ENCODE data around the gene TSPO.
A peak's percentile ranks its signal among the peaks of the same experiment; 100 is the strongest.
"Not testable (repeated sequence)": the region's sequence is repeated elsewhere in the genome, so short reads cannot be mapped to it uniquely, and the experiment has no call there.

TSPO gene

DNA sequence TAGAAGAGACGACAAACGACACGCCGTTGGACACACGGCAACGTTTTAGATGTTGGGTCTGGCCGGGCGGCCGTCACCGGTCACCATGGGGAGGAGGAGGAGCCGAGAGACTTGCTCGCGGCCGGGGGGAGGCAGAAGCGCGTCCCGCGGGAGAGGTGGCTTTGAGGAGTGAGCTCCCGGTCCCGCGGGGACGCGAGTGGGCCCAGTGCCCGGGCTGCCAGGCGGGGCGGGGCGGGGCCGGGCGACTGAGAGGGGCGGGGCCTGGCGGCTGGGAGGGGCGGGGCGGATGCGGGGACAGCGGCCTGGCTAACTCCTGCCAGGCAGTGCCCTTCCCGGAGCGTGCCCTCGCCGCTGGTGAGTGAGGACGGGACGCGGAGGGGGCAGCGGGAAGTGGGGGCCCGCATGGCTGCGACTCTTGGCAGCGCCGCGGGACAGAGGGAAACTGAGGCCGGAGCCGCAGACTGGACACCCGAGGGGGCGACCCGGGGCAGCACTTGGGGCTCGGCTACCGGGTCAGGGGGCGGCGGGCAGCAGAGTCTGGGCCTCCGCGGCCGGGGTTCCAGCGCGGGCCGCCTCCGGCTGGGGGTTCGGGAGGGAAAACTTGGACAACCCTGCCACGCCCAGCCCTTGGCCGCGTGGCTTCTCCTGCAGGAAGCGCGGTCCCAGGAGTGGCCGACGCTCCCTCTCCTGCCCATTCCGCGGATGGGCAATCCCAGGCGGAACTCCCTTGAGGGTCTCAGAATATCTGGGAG, at the start of gene TSPO:
Gene TSPO, plus strand, starts transcription at position 309 of the 752 bp plus-strand sequence. CDS start 7,680 bp downstream, outside the sequence.
- no peak for DNase-seq (ENCODE audit: low read depth in 2 of 2)

DNA sequence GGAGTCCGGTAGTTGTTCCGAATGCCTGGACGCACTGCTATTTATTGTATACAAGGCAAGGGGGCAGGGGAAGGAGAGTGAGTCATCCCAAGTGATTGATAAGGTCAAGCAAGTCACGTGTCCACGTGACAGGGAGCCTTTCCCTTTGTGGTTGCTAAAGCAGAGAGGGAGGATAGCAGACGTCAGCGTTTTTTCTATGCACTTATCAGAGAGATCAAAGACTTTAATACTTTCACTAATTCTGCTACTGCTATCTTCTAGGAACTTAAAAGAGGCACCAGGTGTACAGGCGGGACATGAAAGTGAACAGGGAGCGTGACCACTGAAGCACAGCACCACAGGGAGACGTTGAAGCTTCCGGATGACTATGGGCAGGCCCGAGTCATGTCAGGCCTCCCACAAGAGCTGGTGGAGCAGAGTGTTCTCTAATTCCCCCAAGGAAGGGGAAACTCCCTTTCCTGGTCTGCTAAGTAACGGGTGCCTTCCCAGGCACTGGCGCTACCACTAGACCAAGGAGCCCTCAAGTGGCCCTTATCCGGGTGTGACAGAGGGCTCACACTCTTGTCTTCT, 47.2 kb upstream of the TSPO start:
- DNase-seq (ENCODE audit: low read depth in 2 of 2), result not testable (repeated sequence)

- DNase-seq (ENCODE audit: low read depth in 2 of 2), result not testable (repeated sequence)
Measured at GRCh38 chr22:43104950-43105349, 46.4 kb upstream of the TSPO start.

- no peak for DNase-seq (ENCODE audit: low read depth in 2 of 2)
Measured at GRCh38 chr22:43106302-43106701, 45.1 kb upstream of the TSPO start.

DNA sequence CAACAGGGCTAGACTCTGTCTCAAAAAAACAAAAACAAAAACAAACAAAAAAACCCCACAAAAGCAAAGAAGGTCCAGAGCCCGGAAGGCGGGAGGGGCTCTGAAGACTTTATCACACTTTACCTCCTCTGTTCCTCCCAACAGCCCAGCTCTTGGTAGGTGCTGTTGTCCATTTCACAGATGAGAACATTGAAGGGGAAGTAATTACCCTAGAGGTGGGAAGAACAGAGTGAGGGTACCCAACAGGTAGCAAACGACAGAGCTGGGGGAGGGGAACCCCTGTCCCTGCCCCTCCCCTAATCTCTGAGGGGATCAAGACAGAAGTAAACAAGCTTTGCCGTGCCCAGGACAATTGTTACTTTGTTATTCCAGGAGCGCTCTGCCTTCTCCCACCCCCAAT, 41.8 kb upstream of the TSPO start:
- no peak for DNase-seq (ENCODE audit: low read depth in 2 of 2)

DNA sequence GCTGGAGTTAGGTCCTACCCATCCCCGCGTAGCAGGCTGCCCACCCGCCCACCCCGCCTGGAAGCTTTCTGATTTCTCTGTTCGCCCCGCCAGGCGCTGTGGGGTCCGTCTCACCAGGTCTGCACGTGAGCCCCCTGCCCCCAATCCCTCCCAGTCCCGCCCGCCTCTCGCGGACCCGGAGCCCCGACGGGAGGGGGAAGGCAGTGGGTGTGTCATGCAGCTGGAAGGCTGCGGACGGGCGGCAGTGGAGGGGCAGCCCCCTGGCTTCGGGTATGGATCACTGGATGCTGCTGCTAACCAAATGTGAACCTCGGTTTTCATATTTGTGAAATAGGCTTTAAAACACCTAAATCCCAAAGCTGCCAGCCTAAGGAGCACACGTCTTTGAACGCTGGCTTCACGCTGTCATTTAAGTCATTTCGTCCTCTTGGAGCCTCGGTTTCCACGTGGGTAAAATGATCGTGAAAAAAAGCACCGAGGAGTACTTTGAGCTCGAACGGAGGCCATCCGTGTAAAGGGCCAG, 41.4 kb upstream of the TSPO start:
- DNase-seq (ENCODE audit: low read depth in 2 of 2), result no peak

- DNase-seq (ENCODE audit: low read depth in 2 of 2), result no peak
Measured at GRCh38 chr22:43110444-43110926, 40.9 kb upstream of the TSPO start, which contains the start of gene BIK. BIK (plus strand) TSS chr22:43110750; CDS start chr22:43124023, 13,273 bp downstream.

DNA sequence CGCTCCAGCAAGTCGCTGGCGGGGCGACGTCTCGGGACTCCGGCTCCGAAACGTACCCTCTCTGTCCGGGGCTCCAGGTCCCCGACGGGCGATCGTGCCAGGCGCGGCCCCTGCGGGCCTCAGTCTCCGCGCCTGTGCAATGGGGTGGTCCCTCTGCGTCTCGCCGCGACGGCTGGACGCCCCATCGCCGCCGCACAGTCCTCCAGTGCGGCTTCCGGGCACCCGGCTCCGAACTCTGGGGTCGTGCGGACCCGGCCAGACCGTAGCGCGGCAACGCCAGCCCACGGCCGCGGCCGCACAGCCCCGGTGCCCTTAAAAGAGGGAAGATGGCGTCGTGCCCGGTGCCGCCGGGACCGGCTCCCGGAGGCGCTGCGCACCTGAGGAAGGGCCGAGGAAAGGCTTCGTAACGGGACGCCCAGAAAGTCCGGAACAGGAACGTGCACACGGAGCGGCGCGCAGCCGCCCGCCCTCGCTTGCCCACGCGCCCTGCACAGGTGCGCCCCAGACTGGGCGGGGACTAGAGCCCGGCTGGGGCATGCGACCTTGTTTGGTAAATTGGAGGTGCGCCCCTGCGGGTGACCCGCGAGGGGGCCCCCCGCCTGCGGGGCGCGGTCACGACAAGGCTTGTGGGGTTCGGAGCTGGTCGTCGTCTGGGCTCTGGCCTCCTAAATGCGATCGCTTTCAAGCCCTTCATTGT, 40.3 kb upstream of the TSPO start:
- no peak for DNase-seq (ENCODE audit: low read depth in 2 of 2)

- DNase-seq (ENCODE audit: low read depth in 2 of 2), result no peak
Measured at GRCh38 chr22:43113526-43114251, 37.7 kb upstream of the TSPO start.

DNA sequence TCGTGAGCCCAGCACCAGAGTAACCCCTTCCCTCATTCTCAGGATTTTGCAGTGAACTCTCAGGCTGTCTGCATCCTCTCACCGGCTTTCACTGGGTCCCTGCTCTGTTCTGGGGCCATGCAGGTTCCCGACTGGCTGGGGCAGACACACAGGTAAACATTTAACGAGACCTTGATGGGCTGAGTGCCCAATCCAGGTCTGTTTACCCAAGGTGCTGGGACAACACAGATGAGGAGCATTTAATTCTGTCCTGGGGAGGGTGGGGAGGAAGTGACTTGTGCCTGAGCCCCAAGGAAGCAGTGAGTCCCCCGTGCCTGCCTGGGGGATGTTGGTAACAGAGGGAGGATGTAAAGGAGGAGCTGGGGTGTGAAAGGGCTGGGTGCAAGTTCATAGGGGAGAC, 36.4 kb upstream of the TSPO start:
- no peak for DNase-seq (ENCODE audit: low read depth in 2 of 2)

DNA sequence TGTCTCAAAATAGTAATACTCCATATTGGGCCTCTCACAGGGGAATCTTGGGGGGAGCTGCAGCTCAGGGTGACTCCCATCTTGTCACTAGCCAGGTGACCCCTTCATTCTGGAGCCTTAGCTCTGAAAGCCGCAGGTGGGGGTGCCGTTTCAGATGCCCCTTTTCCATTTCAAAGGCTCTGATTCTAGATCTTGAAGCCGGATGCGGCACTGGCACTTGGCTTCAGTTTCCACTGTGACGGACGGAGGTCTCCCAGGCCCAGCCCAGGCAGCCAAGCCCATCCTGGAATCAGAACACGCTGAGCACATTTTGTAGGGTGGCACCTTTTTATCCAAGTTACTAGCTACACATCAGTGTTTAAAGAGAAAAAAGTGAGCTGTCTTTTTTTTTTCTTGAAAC, 34.4 kb upstream of the TSPO start:
- no peak for DNase-seq (ENCODE audit: low read depth in 2 of 2)

GRCh38 chr22:43118024-43118849, 33.1 kb upstream of the TSPO start:
- no peak for DNase-seq (ENCODE audit: low read depth in 2 of 2)

DNA sequence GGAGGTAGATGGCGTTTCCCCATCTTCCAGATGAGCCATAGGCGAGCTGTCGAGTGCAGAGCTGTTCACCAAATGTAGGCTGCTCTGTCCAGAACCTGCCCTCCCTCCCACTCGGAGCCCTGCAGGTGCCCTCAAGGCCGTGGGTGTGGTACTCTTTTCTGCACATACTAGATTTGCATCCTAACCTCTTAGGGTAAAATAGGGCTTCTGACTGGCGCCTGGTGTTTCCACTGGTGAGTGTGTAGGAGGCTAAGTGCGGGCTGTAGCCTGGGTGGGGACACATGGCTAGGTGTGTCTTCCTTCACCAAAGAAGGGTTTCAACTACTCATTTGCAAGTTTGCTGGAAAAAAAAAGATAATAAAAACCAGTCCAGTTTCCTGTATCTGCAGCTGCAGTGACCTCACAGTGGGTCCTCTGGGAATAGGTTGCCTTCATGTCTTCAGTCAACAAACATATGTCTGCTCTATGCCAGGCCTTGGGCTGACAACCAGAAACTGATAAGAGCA, 32.4 kb upstream of the TSPO start:
- no peak for DNase-seq (ENCODE audit: low read depth in 2 of 2)

- DNase-seq (ENCODE audit: low read depth in 2 of 2), result peak; percentile 40 to 45
Measured at GRCh38 chr22:43126501-43127165, 24.7 kb upstream of the TSPO start.

DNA sequence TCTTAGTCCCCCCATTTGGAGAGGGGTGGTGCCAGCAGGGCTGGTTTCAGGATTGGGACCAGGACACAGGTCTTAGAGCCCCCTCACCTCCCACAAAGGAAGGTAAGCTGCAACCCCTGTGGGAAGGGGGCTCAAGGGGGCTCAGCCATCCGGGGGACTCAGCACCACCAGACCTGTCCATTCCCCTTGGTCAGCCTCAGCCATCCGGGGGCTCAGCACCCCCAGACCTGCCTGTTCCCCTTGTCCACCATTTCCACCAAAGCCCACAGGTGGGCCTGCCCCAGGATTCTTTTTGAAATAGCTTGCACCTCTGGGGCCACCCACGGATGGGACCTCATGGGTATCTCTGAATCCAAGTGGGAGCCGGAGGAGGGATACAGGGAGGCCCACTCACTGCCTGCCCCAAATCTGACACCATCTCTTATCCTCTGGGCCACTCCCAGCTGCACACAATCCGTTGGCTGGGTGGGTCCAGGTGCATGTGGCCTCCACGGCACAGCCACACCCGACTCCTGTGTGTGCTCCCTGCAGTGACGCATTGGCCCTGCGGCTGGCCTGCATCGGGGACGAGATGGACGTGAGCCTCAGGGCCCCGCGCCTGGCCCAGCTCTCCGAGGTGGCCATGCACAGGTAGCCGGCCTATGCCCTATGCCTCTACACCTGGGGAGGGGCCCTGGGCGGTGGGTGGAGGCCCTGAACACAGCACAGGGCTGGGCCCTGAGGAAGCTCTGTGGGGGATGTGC, 24.0 kb upstream of the TSPO start:
- DNase-seq (ENCODE audit: low read depth in 2 of 2), result no peak

DNA sequence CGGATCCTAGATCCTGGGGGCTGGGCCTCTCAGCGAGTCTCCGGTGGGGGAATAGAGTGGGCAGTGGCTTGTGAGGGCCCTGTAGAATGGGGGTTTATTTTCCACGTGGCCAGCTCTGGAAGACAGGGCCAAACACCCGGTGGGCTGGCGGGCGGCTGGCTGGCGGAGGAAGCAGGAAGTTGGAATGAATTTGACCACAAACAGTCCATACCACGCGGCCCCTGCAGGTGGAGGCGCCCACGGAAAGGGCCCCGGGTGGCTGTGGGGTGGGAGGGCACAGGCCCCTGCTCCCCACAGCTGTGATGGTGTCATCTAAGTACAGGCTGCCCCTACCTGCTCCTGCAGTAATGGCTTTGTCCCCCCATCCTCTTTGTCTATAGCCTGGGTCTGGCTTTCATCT, 23.2 kb upstream of the TSPO start:
- DNase-seq (ENCODE audit: low read depth in 2 of 2), result no peak

DNA sequence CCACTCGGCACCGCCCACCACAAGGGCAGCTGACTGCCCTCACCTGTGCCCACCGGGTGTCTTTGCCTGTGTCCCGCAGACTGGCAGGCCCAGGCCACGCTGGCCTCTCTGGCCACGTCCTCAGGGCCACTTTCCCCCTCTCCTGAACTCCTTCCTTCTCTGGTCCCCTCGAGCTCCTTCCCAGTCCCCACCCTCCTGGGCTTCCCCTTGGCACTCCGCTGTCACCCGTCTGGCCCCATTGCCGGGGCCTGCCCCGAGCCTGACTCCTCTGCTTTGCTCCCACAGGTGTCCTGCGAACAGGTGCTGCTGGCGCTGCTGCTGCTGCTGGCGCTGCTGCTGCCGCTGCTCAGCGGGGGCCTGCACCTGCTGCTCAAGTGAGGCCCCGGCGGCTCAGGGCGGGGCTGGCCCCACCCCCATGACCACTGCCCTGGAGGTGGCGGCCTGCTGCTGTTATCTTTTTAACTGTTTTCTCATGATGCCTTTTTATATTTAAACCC, 22.4 kb upstream of the TSPO start:
- no peak for DNase-seq (ENCODE audit: low read depth in 2 of 2)

DNA sequence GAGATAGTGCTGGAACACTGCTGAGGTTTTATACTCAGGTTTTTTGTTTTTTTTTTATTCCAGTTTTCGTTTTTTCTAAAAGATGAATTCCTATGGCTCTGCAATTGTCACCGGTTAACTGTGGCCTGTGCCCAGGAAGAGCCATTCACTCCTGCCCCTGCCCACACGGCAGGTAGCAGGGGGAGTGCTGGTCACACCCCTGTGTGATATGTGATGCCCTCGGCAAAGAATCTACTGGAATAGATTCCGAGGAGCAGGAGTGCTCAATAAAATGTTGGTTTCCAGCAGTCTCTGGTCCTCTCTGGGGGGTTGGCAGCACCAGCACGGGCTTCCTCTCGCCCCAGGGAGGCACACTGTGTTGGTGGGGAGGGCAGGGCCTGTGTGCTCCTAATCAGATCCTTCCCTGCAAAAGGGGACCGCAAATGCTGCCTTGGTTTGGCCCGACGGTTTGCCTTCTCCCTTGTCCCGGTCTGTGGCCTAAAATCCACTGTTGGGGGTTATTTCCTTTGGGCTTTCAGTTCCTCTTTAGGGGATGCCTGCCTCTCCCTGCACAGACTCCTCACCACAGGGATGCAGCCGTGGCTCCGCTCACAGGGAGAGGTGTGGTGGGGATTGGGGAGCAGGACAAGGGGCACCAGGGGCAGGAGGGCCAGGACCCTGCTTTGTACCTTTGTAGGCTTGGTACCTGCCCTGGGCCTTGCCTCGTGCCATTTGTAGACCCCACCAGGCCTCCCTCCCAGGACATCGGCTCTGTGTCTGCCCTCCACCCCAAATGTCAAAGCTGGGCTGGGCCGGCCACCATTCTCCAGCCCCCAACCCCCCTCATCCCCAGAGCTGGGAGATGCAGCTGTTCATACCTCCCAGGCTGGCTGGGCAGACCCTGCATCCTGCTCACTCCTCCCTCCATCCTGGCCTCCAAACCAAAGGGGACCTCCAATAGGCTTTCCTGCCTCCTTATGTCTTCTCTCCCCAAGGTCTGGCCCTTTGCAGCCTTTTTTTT, 21.6 kb upstream of the TSPO start:
- no peak for DNase-seq (ENCODE audit: low read depth in 2 of 2)

All from fibroblast of skin of left quadriceps (primary cell).